ENCODE results near the gene FAHD1.
"Not testable (repeated sequence)": the region's sequence is repeated elsewhere in the genome, so short reads cannot be mapped to it uniquely, and the experiment has no call there.

- TF ChIP-seq CTCF (conservative IDR thresholded peaks at IDR 0.05; ENCODE audit: low read length); EZH2phosphoT487 (IDR thresholded peaks at IDR 0.05; ENCODE audit: borderline replicate concordance, low read depth, low read length): not testable (repeated sequence)
These were observed 49.1 kb downstream of the FAHD1 start for GRCh38 chr16:1876066-1876465.
